Stimulated activated CD4-positive, alpha-beta T cell treated with anti-CD3 and anti-CD28 coated beads, Interleukin-12 subunit alpha, Interleukin-12 subunit beta, amount 100 ng/mL, for 24 hours (primary cell): Measurements from ENCODE around the gene TFDP2.
"Not testable (repeated sequence)": the region's sequence is repeated elsewhere in the genome, so short reads cannot be mapped to it uniquely, and the experiment has no call there.

Experiments used
- DNase-seq, 2 experiments: peaks; one replicate each; pipeline ENCODE4 v3.0.0-alpha.2; 2020; ENCODE audit warnings: low read depth in 2 of 2

TFDP2 gene

DNA sequence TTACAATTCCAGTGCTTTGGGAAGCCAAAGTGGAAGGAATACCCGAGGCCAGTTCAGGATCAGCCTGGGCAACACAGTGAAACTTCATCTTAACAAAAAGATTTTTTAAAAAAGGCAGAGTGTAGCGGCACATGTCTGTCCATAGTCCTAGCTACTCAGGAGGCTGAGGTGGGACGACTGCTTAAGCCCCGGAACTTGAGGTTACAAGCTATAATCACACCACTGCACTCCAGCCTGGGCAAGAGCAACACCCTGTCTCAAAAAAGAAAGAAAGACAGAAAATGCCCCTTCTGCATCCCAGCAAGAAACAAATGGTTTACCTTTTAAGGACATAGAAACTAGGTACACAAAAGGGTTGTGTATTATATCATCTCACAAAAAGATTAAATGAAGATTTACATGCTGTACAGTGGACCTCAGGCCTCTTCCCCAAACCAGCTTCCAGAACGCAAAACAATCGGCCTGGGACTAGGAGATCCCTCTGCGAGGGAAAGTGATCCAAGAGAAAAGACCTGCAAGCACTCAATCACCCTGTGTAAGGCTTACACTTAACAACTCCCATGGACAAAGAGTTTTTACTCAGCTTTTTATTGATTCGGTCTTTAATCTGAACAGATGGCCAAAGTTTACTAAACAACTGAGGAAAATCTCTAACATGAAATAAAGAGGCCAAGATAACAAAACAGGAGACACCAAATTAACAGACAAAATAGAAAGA, 21.2 kb downstream of the TFDP2 start:
- DNase-seq: no peak

DNA sequence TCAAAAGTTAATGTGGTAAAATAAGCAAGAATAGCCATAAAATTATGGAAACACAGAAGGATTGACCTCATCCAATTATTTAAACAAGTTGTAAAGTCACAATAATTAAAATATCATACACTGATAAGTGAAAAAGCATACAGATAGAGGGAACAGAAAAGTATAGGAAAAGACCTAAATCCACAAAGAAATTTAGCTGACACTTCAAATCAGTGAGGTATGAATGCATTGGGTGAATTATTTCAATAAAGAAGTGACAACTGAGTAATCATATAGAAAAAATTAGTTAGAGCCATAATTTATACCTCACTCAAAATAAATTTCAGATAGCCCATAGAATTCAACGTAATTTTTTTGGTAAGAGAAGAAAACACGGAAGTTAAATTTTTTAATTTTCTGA, 25.1 kb downstream of the TFDP2 start:
- no peak for DNase-seq

GRCh38 chr3:142120707-142121106, 28.6 kb downstream of the TFDP2 start:
- no peak for DNase-seq

DNA sequence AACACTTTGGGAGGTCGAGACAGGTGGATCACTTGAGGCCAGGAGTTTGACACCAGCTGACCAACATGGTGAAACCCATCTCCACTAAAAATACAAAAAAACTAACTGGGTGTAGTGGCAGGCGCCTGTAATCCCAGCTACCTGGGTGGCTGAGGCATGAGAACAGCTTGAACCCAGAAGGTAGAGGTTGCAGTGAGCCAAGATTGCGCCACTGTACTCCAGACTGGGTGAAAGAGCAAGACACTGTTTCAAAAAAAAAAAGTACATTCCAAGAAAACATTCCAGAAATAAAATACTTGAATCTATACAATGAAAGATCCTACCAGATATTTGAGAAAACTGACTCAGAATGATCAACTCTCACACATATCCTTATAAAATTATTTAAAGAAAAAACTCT, 30.4 kb downstream of the TFDP2 start:
- DNase-seq: no peak

- no peak for DNase-seq
These were observed 32.1 kb downstream of the TFDP2 start for GRCh38 chr3:142117056-142117851.

- no peak for DNase-seq
These were observed 33.3 kb downstream of the TFDP2 start for GRCh38 chr3:142115867-142116668.

DNA sequence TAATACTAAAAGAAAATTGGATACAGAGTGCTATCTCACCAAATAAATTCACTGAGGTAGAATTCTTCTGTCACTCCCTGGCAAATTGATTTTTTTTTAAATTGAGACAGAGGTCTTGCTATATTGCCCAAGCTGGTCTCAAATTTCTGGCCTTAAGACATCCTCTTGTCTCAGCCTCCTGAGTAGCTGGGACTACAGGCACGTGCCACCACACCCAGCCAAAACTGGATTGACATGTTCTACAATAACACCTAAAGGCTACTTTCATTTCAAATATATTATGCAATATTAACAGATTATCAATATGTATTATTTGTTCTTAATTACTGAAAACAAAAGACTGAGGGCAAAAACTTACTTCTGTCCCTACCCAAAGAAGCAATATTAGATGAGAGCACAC, 36.7 kb downstream of the TFDP2 start:
- DNase-seq: no peak

- DNase-seq: no peak
These were observed 42.8 kb downstream of the TFDP2 start for GRCh38 chr3:142106548-142106947.

- DNase-seq: no peak
These were observed 43.4 kb downstream of the TFDP2 start for GRCh38 chr3:142105991-142106390.

- no peak for DNase-seq
These were observed 44.6 kb downstream of the TFDP2 start for GRCh38 chr3:142104763-142105162.

- no peak for DNase-seq
These were observed 50.4 kb downstream of the TFDP2 start for GRCh38 chr3:142098964-142099363.

DNA sequence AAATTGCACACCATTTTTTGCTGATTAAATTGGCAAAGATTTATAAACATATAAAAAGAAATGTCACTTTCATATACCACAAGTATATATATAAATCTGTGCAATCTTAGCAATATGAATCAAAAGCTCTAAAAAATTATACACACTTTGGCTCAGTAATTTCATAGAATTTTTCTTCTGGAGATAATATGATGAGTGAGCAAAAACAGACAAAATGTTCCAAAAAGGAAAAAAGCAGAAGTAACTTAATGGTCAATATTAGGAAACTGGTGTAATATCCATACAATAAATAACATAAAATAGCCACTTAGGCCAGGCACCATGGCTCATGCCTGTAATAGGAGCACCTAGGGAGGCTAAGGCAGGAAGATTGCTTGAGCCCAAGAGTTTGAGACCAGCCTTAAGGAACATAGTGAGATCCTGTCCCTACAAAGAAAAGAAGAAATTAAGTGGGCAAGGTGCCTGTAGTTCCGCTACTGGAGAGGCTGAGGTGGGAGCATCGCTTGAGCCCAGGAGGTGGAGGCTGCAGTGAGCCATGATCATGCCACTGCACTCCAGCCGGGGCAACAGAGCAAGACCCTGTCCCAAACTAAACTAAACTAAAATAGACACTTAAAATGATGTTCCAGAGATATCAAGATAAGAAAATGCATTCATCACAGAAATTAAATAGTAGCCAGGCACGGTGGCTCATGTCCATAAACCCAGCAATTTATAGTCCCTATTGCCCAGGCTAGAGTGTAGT, 52.1 kb downstream of the TFDP2 start:
- DNase-seq: no peak

DNA sequence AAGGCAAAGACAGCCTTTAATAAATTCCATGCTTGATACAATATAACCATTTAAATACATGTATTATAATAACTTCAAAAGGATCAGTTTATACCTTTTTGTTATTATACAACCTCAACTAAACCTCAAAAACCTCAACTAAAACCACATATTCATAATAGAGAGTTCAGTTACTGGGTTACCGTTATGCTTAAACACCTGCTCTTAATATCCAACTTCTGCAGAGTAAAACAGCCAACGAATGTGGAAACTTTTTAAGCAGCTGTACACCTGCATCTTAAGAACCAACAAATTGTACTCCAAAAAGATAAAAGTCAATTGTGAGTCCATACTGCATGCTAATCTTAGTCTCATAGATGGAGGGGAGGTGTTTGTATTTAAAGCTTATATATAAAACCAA, 53.5 kb downstream of the TFDP2 start:
- no peak for DNase-seq

GRCh38 chr3:142088925-142089324, 60.4 kb downstream of the TFDP2 start:
- not testable (repeated sequence) for DNase-seq

DNA sequence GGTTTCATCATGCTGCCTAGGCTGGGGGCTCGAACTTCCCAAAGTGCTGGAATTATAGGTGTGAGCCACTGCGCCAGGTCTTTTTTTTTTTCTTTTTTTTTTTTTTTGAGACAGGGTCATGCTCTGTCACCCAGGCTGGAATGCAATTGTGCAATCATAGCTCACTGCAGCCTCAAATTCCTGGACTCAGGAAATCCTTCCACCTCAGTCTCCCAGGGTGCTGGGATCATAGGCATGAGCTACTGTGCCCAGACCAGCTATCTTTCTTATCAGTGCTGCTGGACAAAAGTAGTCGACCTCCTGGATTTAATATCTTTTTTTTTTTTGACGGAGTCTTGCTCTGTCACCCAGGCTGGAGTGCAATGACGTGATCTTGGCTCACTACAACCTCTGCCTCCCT, 60.8 kb downstream of the TFDP2 start:
- DNase-seq: no peak

- no peak for DNase-seq
These were observed 61.7 kb downstream of the TFDP2 start for GRCh38 chr3:142087676-142088075.

DNA sequence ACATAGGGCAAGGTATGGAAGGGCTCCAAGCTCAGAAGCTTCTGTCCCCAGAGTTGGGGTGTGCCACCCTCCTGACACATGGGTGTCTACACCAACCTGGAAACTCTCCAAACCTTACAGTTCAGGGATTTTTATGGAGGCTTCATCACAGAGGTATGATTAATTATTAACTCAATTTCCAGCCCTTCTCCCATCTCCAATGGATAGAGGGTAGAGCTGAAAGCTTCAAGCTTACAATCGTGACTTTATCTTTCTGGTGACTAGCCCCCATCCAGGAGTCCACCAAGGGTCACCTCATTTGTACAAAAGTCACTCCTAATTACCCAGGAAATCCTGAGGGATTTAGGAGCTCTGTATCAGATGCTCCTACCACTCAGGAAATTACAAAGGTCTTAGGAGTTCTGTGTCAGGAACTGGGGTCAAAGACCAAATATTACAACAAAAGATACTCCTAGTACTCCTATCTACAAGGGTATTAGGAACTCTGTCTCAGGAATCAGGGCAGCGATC, 62.7 kb downstream of the TFDP2 start:
- no peak for DNase-seq

DNA sequence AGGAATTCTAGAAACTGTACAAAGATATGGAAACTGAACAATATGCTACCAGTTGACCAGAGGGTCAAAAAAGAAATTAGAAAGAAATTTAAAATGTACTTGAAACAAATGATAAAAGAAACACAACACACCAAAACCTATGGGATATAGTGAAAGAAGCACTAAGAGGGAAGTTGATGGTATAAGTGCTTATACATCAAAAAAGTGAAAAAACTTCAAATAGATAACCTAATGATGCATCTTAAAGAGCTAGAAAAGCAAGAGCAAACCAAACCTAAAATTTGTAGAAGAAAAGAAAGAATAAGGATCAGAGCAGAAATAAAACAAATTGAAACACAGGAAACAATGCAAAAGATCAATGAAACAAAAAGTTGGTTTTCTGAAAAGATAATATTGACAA, 68.2 kb downstream of the TFDP2 start:
- no peak for DNase-seq

DNA sequence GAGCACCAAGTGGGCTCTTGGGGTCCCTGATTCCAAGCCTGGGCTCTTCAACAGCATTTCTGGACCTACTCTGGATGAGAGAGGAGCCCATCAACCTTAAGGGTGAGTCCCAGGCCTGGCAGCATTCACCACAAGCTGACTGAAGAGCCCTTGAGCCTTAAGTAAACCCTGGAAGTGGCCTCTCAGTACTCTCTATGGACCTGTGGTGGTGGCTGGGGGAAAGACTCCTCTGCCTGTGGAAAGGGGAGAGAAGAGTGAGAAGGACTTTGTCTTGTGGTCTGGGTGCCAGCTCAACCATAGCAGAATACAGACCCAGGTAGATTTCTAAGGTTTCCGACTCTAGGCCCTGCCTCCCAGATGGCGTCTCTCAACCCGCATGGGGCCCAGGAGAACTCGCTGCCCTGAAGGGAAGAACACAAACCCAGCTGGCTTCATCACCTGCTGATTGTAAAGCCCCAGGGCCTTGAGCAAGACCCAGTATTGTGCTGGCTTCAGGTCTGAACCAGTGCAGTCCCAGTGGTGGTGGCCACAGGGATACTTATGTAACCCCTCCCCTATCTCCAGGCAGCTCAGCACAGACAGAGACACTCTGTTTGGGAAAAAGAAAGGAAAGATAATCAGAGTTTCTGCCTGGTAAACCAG, 71.4 kb downstream of the TFDP2 start:
- DNase-seq: no peak

DNA sequence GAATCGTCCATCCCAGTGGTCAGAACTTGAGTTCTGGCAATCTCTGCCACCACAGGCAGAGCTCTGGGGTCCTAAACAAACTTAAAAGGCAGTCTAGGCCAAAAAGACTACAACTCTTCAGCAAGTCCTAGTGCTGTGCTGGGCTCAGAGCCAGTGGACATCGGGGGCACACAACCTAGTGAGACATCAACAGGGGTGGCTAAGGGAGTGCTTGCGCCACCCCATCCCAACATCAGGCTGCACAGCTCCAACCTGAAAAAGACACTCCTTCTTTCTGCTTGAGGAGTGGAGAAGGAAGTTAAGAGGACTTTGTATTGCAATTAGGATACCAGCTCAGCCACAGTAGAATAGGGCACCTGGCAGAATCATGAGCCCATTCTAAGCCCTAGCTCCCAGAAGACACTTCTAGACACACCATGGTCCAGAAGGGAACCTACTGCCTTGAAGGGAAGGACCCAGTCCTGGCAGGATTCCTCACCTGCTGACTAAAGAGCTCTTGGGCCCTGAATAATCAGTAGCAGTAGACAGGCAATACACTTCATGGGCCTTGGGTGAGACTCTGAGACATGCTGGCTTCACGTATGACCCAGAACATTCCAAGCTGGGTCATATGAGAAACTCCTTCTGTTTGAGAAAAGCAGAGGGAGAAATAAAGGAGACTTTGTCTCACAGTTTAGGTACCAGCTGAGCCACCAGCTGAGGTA, 72.0 kb downstream of the TFDP2 start:
- DNase-seq: no peak
